WTC11 (cell line): Measurements from ENCODE around the gene UBL4A. TPM values are rescaled to one million over a fixed set of nuclear protein-coding genes. Genes with fewer than 3 reads are reported as not detected.
A peak's percentile ranks its signal among the peaks of the same experiment; 100 is the strongest.

ENCODE experiments used
- ATAC-seq: fragments of 200-7000 bp; cut with Tn5 transposase; 2 replicates; pipeline ENCODE4 v1.10.0; 2021; ENCODE audit warnings: mild to moderate bottlenecking, moderate library complexity
- Bru-seq: library from RNA; stranded (reverse); fragments of 400-500 nt; gene quantifications from one replicate; lab custom pipeline; 2021; lab: Mats Ljungman, UMichigan
- CTCF ChIA-PET: fragments of 300-600 bp; sonication (Branson Sonifier 250); formaldehyde crosslinking; loops from one replicate; lab custom pipeline; 2021; ENCODE audit warnings: antibody characterized with exemption; lab: Charles Lee
- POLR2A ChIA-PET: fragments of 350-600 bp; sonication (Branson Sonifier 250); formaldehyde crosslinking; loops from one replicate; lab custom pipeline; 2021; ENCODE audit warnings: antibody characterized with exemption; lab: Charles Lee
- DNase-seq: peaks from one replicate; pipeline ENCODE4 v3.0.0; 2021; ENCODE audit warnings: low spot score
- H3K27ac Mint-ChIP-seq: 2 replicates; pipeline ENCODE4 v1.8.0; 2021; ENCODE audit warnings: mixed read lengths
- H3K27me3 Mint-ChIP-seq: 2 replicates; pipeline ENCODE4 v1.8.0; 2021; ENCODE audit warnings: low read depth, mild to moderate bottlenecking, moderate library complexity, mixed read lengths
- H3K36me3 Mint-ChIP-seq: 2 replicates; pipeline ENCODE4 v1.8.0; 2021; ENCODE audit warnings: mixed read lengths
- H3K4me1 Mint-ChIP-seq: 2 replicates; pipeline ENCODE4 v1.8.0; 2022; ENCODE audit warnings: mixed read lengths
- H3K4me3 Mint-ChIP-seq: 2 replicates; pipeline ENCODE4 v1.8.0; 2021; ENCODE audit warnings: mild to moderate bottlenecking, moderate library complexity, mixed read lengths
- H3K9me3 Mint-ChIP-seq: 2 replicates; pipeline ENCODE4 v1.8.0; 2021; ENCODE audit warnings: mixed read lengths
- ATF6 ChIP-seq: sonication (generic); formaldehyde crosslinking; IDR thresholded peaks from 2 replicates; pipeline ENCODE4 v1.8.1; 2023; ENCODE audit warnings: mild to moderate bottlenecking, missing genetic modification reagents
- FOXK1 ChIP-seq: sonication (generic); formaldehyde crosslinking; IDR thresholded peaks from 2 replicates; pipeline ENCODE4 v1.8.0; 2022; ENCODE audit warnings: mild to moderate bottlenecking, moderate library complexity, missing genetic modification reagents
- MAX ChIP-seq: sonication (generic); formaldehyde crosslinking; IDR thresholded peaks from 2 replicates; pipeline ENCODE4 v1.8.0; 2022; ENCODE audit warnings: mild to moderate bottlenecking, missing genetic modification reagents
- NR2C2 ChIP-seq: sonication (generic); formaldehyde crosslinking; IDR thresholded peaks from 2 replicates; pipeline ENCODE4 v1.8.0; 2022; ENCODE audit warnings: mild to moderate bottlenecking, missing genetic modification reagents
- PRDM15 ChIP-seq: sonication (generic); formaldehyde crosslinking; IDR thresholded peaks from 2 replicates; pipeline ENCODE4 v1.8.0; 2022; ENCODE audit warnings: missing genetic modification reagents
- RELA ChIP-seq: sonication (generic); formaldehyde crosslinking; IDR thresholded peaks from 2 replicates; pipeline ENCODE4 v1.8.1; 2022; ENCODE audit warnings: missing genetic modification reagents, mild to moderate bottlenecking, borderline replicate concordance
- SOX15 ChIP-seq: fragments of 250-450 bp; sonication (Bioruptor Pico); IDR thresholded peaks from 2 replicates; pipeline ENCODE4 v1.9.0; 2021; ENCODE audit warnings: mild to moderate bottlenecking
- TP53 ChIP-seq: sonication (generic); formaldehyde crosslinking; IDR thresholded peaks from 2 replicates; pipeline ENCODE4 v1.8.1; 2023; ENCODE audit warnings: mild to moderate bottlenecking, missing genetic modification reagents
- ZNF281 ChIP-seq: sonication (generic); formaldehyde crosslinking; IDR thresholded peaks from 2 replicates; pipeline ENCODE4 v1.8.0; 2023; ENCODE audit warnings: mild to moderate bottlenecking, missing genetic modification reagents
- ZNF416 ChIP-seq: fragments of 250-450 bp; sonication (Bioruptor Pico); IDR thresholded peaks from 2 replicates; pipeline ENCODE4 v1.9.0; 2021; ENCODE audit warnings: mild to moderate bottlenecking, inconsistent platforms
- ZNF671 ChIP-seq: fragments of 250-450 bp; sonication (Bioruptor Pico); IDR thresholded peaks from 2 replicates; pipeline ENCODE4 v1.8.0; 2021; ENCODE audit warnings: mild to moderate bottlenecking
- long read RNA-seq, 3 experiments: library from RNA in 1 of 3; library from capped mRNA in 1 of 3; library from polyadenylated mRNA in 1 of 3; unstranded in 2 of 3; stranded (forward) in 1 of 3; transcript quantifications; one replicate each; pipeline ENCODE4 v2.0.0, GENCODE V29; 2021
- total RNA-seq: library from RNA; stranded (reverse); gene quantifications from 3 replicates; pipeline ENCODE4 v1.2.3, GENCODE V29; 2021

UBL4A gene
- total RNA-seq: 34.0 to 34.7 TPM (median 34.1 TPM) in 3 replicates
- percentile 76 among the genes with signal in this experiment for Bru-seq, nascent RNA
- long read RNA-seq, experiment 1, transcript UBL4A-202 (4 exons, 2,382 nt): major isoform, 204 of 219 reads
- long read RNA-seq, experiment 1, partial matches to known transcripts: 2 of 219 reads
- long read RNA-seq, experiment 1, other reads (novel, unspliced or antisense): 11 of 219 reads
- long read RNA-seq, experiment 2, transcript UBL4A-202 (4 exons, 2,382 nt): major isoform, 25 of 40 reads
- long read RNA-seq, experiment 2, partial matches to known transcripts: 0 of 40 reads
- long read RNA-seq, experiment 2, other reads (novel, unspliced or antisense): 13 of 40 reads
- long read RNA-seq, experiment 3, transcript UBL4A-202 (4 exons, 2,382 nt): major isoform, 46 of 56 reads
- long read RNA-seq, experiment 3, partial matches to known transcripts: 0 of 56 reads
- long read RNA-seq, experiment 3, other reads (novel, unspliced or antisense): 10 of 56 reads

- no peaks in the 10 kb centered on the region; the same call in 1 of the 2 replicates for H3K36me3 Mint-ChIP-seq
- TF ChIP-seq MAX (CRISPR knock-in tag) (peak; percentile 17; the same call in 1 of the 2 replicates), ZNF416 (CRISPR knock-in tag) (no peak)
- peak; percentile 46 for DNase-seq
- CTCF ChIA-PET: interaction anchor here (1.2 to 1.4 kb wide), 2 partner anchors 41 to 113 kb away, joined by 4 to 7 read pairs; no protein-coding TSS in a partner anchor
- H3K27ac Mint-ChIP-seq: no peak within 1 kb of the TSS
- H3K4me1 Mint-ChIP-seq: peaks cover 4% of the 10 kb centered on the region; the same call in 1 of the 2 replicates
- POLR2A ChIA-PET: interaction anchor here (0.5 to 2.4 kb wide), 2 partner anchors 31 to 170 kb away, joined by 3 to 8 read pairs; no protein-coding TSS in a partner anchor
- H3K4me3 Mint-ChIP-seq: peak within 1 kb of the TSS; percentile 69
- peak; percentile 3; the same call in 1 of the 2 replicates for ATAC-seq
- no peaks in the 10 kb centered on the region for H3K27me3 Mint-ChIP-seq
- H3K9me3 Mint-ChIP-seq: no peaks in the 10 kb centered on the region
These were observed at the start of gene UBL4A for GRCh38 chrX:154486396-154487207. UBL4A (minus strand) TSS chrX:154486615; CDS start chrX:154486584, 31 bp downstream.

- Mint-ChIP-seq H3K36me3 (peaks cover 14% of the 10 kb centered on the region), H3K9me3 (no peaks in the 10 kb centered on the region), H3K4me1 (no peaks in the 10 kb centered on the region), H3K27me3 (no peaks in the 10 kb centered on the region), H3K4me3 (no peak overlapping the region), H3K27ac (no peak overlapping the region)
- no peak for DNase-seq
- no peak for ATAC-seq
- ChIA-PET POLR2A (no interaction called here), CTCF (interaction anchor here (2.2 kb wide), 1 partner anchor 162 kb away, joined by 7 read pairs; no protein-coding TSS in a partner anchor)
- TF ChIP-seq SOX15 (no peak), TP53 (CRISPR knock-in tag) (no peak), NR2C2 (CRISPR knock-in tag) (no peak), ATF6 (CRISPR knock-in tag) (no peak), ZNF671 (CRISPR knock-in tag) (no peak), RELA (CRISPR knock-in tag) (no peak), ZNF281 (CRISPR knock-in tag) (no peak), FOXK1 (CRISPR knock-in tag) (no peak), PRDM15 (CRISPR knock-in tag) (no peak)
- TF ChIP-seq, all 79 proteins: peak for 0
These were observed 49.5 kb upstream of the UBL4A start for GRCh38 chrX:154535892-154536291.
